Ureter (tissue), 1 donor: ENCODE results near the gene CFAP57. TPM values are rescaled to one million over a fixed set of nuclear protein-coding genes. Genes with fewer than 3 reads are reported as not detected.

Experiments used
- DNase-seq: peaks from one replicate; pipeline ENCODE4 v3.0.0-alpha.2; 2020; ENCODE audit warnings: low spot score
- total RNA-seq: library from RNA; stranded (reverse); gene quantifications from one replicate; pipeline ENCODE4 v1.2.4, GENCODE V29; 2023
- donor health status: DM: yes; HTN: yes; CAD: no.

The CFAP57 gene
- total RNA-seq, 1 donor from 2014 or later: 0.47 TPM

DNA sequence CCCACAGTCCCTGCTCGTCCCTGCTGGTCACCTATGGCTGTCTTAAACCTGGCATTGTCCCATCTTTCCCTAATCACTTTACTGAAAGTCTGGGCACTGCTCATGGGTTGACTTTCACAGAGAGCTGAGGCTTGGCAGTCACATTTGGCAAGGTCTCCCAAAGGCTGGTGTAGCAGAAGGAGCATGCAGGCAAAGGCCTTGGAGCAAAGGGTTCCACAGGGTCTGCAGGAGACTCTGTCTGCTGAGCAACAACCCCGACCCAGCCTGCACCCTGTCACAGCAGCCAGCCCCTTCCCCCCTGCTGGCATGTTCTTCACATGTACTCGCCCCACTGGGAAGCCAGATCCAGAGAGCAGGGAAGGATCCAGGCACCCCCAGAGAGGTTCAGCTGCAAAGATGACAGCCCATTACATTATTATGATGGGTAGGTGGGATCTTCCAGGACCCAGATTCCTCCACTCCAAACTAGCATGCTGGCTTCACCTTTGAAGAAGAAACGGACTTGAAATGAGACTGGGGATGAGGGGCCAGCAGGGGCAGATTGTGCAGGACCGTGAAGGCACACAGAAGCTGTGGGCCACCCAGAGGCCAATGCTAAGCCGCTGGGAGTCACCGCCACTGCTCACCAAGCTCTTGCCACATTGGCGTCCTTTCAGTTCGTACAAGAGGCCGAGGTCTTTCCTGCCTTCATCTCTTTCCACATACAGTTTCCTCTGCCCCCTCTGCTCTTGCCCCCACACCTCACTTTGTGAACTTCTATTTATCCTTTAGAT is 83.5 kb downstream of the CFAP57 start:
- DNase-seq: peak; percentile 34

DNA sequence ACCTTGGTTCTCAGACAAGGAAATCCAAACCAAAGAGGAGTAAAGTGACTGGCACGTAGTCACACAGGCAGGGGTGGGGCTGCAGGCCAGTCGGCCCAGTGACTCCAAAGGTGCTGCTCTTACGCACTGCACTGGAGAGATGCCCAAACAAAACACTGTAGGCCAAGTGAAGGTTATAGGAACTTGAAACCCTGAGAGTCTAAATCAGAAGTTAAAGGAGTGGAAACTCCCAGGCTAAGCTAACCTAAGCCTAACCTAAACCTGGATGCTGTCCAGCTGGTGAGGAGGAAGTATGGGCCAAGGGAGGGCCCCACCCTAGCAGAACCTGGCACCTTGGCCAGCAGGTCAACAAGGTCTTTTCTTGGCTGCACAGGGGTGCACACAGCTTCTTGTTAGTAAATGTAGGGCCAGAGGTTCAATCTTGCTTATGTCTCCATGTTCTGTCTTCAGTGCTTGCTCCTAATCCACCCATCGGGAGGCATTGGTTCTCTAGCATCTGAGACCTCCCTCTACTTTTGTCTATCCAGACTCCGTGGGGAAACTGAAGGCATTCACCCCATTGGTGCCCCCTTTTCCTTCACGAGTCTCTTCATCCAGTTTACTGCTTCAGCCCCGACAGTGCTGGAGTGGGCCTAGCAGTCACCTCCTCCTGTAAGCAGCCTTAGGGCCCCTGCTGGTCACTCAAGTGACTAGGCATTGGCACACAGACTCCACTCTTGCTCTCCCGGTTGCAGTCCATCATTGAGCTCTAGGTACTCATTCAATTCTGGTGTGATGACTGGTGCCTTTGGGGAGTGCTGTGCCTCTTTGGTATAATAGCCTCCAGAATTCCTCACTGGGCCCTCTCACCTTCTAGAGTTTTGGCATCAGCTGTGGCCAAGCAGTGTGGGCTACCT is 84.8 kb downstream of the CFAP57 start:
- DNase-seq: peak; percentile 46

DNA sequence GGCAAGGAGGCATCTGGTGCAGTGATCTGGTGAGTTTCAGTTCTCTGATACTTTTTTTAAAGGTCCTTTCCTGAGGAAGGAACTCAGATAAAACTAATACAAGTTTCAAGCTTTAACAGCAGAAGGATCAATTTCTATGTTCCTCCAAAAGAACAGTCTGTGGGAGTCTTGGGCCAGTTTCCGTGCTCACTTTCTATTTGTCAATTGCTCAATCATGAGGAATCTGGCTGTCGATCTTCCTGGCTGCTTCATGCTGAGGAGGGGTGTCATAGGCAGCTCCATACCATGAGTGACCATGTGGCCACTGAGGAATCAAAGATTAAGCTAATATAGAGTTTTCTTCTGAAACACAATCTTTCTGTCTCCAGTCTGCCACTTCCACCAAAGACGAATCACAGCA is 86.2 kb downstream of the CFAP57 start:
- DNase-seq: peak; percentile 13

DNA sequence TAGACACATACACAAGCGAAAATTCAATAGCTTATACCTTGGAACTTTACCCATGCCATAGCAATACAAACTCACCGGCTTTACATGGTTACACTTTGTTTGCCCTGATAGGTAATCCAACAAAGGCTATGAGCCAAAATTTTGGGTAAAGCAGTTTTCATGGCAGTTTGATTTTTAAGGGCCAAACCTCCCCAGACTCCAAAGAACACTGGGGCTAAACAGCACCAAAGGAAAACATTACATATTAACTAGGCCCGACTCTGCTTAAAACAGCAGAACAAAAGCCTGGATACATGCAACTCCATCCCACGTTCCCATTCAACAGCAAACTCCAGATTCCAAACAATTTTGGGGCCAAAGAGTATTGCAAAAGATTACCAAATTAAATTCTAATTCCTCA is 93.3 kb downstream of the CFAP57 start:
- peak; percentile 9 for DNase-seq

DNA sequence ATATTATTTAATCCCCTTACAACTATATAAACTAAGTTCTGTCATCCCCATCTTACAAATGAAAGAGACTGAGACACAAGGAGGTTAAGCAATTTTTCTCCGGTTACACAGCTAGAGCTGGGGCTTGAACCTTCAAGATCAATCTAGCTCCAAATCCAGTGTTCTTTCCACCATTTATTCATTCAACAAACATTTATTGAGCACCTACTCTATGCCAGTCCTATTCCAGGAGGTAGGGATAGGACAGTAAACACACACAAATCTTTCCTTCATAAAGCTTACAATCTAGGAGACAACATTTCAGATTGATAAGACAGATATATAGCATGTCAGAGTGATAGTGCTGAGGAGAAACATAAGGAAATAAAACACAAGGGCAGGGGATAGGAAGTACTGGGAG is 94.8 kb downstream of the CFAP57 start:
- DNase-seq: no peak

DNA sequence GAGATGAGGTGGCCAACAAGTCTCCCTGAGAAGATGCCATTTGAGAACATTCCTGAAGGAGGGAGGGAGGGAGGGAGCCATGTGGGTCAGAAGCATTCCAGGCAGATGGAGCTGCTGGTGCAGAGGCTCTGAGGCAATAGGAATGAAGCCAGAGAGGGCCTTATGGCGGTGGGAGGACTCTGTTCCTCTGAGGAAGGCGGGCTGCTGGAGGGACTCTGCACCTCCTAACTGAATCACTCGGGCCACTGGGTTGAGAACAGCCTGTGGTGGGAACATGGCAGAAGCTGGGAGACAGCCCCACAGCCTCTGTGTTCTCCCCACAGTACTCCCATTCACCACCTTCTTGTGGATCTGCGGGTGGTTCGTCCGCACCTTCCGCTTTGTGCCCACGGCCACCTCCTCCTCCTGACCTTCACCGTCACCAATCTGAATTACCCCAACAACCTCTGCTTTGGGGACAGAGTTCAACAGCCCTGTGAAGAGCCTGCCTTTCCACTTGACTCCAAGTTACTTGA is 95.2 kb downstream of the CFAP57 start:
- DNase-seq: peak; percentile 26

DNA sequence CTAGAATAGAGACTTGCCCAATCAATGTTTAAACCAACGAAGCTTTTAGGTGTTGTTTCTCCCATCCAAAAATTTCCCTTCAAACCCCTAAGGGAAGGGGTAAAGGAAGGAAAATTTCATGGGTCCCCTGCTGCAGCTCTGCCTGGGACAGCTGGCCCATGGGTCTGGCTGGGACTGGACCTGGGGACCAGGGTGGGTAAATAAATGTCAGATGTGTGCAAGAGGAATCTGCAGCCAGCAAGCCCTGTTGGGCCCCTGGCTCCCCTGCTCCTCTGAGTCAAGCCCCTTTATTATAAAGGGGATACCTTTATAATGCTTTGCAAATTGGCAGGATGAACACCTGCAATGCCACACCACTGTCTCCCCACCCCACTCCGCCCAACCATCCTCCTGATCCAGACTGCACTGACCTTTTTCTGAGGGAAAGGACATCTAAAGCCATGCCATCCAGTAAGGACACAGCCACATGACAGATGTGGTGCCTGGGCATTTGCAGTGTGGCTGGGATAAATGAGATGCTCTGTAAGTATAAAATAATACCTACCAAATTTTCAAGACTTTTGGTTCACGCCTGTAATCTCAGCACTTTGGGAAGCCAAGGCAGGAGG is 95.8 kb downstream of the CFAP57 start:
- peak; percentile 18 for DNase-seq

DNA sequence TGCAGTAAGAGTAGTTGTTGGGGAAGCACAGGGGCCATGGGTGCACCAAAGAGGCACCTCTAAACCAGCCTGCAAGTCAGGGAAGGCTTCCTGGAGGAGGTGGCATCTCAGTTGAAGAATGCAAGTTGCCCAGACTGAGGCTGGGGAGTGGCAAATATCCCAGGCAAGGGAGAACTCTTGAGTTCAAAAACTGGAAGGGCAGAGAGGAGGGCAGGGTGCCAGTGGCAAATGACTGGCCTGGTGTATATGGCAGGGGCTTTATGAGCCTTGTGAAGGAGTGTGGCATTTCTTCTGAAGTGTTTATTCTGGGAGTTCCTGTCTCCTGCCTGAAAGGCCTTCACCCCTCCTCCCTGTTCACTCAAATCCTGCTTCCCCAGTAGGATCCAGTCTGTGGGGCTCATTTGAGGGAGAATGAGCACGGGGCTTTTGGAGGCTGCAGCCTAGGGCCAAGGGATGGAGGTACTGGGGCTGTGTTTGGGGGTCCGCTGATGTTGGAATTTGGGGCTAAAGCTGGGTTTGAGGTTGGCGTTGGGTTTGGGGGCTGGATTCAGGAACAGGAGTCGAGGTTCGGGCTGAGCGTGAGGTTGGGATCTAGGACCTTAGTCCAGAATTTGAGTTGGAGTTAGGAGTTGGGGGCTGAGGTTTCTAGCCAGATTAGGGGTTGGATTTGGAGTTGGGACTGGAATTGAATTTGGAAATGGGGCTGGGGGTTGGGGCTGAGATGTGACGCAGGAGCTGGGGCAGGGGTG is 97.7 kb downstream of the CFAP57 start, which contains the start of gene TMEM125:
Gene TMEM125 (plus strand): TSS at position 357 of the 749 bp plus-strand sequence. CDS start 2,740 bp downstream, outside the sequence.
- DNase-seq: peak; percentile 29

DNA sequence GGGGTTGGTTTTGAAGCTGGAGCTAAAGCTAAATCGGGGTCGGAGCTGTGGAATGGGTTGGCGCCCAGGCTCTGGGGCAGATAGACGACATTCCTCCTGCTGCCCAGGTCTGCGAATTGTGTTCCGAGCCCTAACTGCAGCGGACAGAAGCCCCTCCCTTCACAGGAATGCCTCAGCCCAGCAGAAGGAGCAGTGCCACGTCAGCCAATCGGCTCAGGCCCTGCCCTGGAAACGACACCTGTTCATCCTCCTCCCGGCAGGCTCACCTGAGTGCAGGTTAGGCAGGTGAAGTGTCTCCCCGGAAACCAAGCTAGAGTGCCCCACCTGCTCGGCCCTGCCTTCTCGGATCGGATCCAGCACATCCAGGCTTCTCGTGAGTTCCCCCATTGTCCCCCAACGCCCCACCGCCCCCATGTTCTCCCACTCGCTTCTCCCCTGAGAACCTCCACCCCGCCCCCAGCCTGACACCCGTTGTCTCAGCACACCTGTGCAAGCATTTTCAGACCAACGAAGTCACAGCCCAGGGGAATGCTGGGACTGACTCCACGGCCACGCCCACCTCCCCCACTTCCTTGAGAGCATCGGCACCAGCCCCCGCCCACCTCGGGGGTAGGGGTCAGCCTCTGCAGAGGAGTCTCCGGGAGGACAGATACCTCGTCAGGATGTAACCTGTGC is 98.4 kb downstream of the CFAP57 start:
- DNase-seq: peak; percentile 85

DNA sequence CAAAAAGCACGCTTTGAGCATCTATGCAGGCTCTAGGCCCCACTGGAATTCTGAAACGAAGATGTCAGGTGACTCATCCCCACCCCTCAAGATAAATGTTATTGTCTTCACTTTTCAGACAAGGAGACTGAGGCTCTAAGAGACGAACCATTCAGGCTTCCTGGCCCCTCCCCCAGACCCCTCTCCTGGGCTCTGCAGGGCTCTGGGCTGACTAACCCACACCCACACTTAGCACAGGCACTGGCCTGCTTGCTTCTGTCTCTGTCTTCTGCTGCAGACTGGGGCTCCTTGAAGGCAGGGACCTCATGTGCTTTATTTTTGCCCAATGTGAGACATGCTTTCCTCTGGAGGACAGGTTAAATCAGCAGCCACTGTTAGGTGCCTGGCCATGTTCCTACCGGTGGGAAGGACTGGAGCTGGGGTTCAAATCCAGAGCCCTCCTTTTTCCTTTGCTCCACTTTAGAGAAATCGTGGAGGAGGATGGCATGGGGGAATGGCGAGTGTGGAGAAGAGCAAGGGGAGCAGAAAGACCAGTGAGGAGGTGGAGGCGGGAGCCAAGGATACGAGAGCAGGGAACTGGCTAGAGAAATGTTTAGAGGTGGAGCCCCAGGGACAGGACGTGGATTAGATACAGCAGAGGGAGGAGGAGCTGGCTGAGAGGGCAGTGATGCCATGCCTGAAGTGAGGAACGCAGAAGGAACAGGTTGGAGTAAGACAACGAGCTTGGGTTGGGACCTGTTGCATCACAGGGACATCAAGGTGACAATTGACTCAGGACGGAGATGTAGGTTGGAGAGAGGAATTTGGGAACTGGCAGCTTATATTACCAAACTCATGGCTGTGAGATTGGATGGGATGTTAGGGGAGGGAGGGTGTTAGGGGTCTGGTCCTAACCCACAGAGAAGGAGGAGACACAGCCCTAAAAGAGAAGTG is 99.3 kb downstream of the CFAP57 start:
- peak; percentile 39 for DNase-seq

DNA sequence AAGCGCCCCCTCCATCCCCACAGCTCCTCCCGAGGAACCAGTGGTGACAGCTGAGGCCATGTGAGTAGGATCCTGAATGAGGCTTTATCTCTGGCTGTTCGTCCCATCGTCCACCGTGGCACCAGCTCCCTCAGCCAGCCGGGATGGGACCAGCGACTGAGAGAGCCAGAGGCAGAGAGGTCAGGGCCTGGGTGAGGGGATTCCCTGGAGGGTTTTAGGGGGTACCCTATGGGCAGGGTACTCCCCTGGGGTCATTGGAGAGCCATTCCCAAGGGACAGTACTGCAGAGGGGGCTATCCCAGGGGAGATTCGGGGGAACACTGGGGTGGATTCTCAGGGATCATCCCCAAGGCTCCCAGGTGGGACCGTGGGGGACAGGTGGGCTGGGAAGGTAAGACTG is 100.0 kb downstream of the CFAP57 start:
- DNase-seq: no peak

DNA sequence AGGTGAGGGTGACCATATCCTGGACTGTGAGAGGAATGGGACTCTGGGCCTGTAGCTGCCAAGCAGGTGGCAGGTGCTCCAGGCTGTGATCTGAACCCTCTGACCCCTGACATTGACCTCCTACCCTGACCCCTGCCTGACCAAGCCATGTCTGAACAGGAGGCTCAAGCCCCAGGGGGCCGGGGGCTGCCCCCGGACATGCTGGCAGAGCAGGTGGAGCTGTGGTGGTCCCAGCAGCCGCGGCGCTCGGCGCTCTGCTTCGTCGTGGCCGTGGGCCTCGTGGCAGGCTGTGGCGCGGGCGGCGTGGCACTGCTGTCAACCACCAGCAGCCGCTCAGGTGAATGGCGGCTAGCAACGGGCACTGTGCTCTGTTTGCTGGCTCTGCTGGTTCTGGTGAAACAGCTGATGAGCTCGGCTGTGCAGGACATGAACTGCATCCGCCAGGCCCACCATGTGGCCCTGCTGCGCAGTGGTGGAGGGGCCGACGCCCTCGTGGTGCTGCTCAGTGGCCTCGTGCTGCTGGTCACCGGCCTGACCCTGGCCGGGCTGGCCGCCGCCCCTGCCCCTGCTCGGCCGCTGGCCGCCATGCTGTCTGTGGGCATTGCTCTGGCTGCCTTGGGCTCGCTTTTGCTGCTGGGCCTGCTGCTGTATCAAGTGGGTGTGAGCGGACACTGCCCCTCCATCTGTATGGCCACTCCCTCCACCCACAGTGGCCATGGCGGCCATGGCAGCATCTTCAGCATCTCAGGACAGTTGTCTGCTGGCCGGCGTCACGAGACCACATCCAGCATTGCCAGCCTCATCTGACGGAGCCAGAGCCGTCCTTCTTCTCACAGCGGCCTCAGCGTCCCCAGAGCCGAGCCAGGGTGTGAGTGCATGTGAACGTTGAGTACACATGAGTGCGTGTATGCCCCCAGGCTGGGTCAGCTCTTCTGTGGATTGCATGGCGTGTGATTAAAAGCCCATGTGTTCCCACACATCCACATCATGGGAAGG is 100.7 kb downstream of the CFAP57 start:
- DNase-seq: peak; percentile 38

DNA sequence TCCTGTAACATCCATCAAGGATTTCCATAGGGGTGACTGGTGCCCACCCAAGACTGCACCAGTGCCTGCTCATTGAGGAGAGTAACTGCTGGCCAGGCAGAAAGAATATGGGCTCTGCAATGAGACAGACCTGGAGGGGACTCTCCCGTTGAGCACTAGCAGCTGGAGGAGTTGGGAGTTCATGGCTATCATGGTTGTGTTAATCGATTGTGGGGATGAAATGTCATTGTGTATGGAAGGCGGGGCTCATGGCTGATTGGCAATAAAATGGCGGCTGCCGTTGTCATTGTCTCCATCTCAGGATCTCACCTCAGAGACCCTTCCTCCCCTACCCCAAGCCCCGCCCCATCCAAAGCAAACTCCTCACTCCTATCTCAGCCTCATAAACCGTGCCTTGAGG is 101.6 kb downstream of the CFAP57 start:
- DNase-seq: no peak

DNA sequence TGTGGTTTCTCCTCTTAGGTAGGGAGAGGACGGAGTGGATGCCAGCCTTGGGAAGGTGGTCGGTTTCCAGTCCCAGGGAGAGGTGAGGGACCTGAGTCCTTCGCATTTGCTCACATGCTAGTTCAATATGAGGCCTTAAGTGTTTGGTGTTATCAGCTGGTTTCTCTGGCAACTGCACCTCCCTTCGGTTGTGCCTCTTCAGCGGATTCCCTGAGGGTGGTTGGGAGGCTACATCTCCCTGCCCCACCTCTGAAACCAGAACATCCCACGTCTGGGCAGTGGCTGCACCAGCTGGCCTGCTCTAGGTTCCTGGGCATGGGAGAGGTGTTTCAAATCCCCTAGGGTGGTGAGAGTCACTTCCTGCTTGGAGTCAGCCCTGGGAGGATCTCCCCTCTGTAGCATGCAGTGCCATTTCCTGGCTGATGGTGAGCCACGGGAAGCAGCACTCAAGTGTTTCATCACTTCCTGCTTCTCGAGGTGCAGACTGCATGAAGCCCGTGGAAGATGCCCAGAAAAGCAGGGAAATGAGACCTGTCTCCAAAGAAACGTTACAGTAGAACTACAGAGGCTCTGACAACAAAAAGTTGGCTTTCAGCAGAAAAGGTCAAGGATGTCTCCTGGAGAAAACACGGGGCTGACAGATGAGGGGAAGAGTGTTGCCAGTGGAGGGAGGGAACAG is 102.1 kb downstream of the CFAP57 start:
- no peak for DNase-seq

DNA sequence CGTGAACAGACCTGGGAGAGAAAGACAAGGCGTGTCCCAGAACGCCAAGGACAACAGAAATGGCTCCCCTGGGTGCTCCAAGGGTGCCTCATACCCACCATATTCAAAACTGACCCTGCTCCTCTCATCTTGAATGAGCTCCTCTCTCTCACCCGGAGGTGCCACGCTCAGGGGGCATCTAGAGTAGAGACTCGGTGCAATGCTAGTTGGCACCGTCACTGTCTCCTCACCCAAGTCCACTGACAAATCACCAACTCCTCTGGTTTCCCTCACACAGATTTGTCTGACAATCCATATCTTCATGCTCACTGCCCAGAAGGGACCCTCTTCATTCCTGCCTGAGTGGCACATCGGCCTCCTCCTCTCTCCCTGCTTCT is 102.7 kb downstream of the CFAP57 start:
- no peak for DNase-seq

DNA sequence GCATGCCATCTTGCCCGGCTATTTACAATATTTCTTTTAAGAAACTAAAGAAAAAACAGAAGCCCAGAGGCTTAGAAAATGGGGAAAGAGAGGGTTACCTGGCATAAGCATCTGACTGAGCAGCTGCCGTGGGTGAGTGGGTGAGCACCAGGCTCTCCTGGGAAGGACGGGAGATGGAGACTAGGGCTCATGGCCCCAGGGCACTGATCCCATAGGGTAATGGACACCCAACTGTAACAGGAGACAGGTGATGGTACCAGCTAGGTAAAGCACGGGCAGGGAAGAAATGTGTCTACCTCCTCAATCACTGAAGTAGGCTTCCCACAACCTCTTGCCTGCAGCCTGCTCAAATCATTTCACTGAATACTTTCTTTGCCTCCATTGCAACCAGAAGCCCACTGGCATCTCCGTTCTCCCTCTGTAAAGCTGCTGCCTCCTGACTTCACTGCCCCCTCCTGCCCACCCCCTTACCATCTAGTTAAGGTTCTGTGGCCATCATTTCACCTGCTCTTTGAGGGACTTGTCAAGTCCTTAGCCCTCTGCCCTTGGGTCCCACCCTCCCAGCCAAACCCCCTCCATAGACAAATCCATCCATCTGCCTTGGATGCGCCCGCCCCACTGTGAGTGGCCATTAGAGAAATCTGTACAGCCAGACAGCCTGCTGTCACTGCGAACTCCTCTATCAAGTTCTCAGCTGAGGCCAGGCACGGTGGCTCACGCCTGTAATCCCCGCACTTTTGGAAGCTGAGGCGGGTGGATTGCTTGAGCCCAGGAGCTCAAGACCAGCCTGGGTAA is 103.9 kb downstream of the CFAP57 start:
- DNase-seq: no peak

DNA sequence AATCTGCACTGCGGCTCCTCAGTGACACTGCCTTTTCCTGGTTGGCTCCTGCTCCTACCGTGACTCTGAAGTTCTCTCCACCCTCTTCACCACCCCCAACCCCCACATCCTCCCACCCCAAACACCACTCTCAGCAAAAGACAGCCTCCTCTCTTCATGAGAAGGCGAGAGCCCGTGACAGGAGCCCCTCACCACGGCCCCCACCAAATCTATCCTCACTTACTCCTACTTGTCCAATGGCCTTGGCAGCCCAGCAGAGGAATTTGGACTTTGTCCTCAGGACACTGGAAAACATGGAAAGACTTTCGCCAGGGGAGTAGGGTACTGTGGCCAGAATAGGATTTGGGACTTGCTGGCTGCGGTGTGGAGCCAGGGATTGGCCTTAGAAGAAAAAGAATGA is 104.5 kb downstream of the CFAP57 start:
- DNase-seq: no peak
